Measurements from ENCODE around the gene PPT2. TPM values are rescaled to one million over a fixed set of nuclear protein-coding genes. Genes with fewer than 3 reads are reported as not detected.
"Not testable (repeated sequence)": the region's sequence is repeated elsewhere in the genome, so short reads cannot be mapped to it uniquely, and the experiment has no call there.

PPT2 gene
- total RNA-seq, 4 donors from 2014 or later: 42.8 to 183 (median 72.2) TPM

GRCh38 chr6:32203426-32204267 lies 49.7 kb downstream of the PPT2 start:
- peak in 1 of 2 donors; percentile 54 for DNase-seq (ENCODE audit: low spot score in 2 of 2)
- Histone ChIP-seq H3K4me1 (no peaks in the 10 kb centered on the region), H3K36me3 (no peaks in the 10 kb centered on the region), H3K4me3 (no peak overlapping the region), H3K27ac (no peak overlapping the region), H3K9me3 (no peaks in the 10 kb centered on the region), H3K27me3 (no peaks in the 10 kb centered on the region)
- TF ChIP-seq EP300 (IDR thresholded peaks at IDR 0.05) (no peak), CTCF (IDR thresholded peaks at IDR 0.05) (no peak), POLR2AphosphoS5 (IDR thresholded peaks at IDR 0.05) (no peak)
- WGBS: 85% methylated on average over 6 of the region's 9 CpGs

- TF ChIP-seq POLR2AphosphoS5 (IDR thresholded peaks at IDR 0.05): no peak
- TF ChIP-seq POLR2A (IDR thresholded peaks at IDR 0.05): no peak
- no peak for TF ChIP-seq EP300 (IDR thresholded peaks at IDR 0.05)
- TF ChIP-seq CTCF (IDR thresholded peaks at IDR 0.05): no peak
- H3K4me1 ChIP-seq: no peaks in the 10 kb centered on the region
- no peak overlapping the region for H3K4me3 ChIP-seq
- H3K27ac ChIP-seq: no peak overlapping the region
- H3K36me3 ChIP-seq: no peaks in the 10 kb centered on the region
- no peaks in the 10 kb centered on the region for H3K27me3 ChIP-seq
- 87% methylated on average over 3 of the region's 3 CpGs for WGBS
- DNase-seq (ENCODE audit: low spot score in 2 of 2): peak in 1 of 2 donors; percentile 14
- no peaks in the 10 kb centered on the region for H3K9me3 ChIP-seq
These were observed 50.4 kb downstream of the PPT2 start for GRCh38 chr6:32204268-32204715.

GRCh38 chr6:32208996-32209395 lies 55.1 kb downstream of the PPT2 start:
- no peak for TF ChIP-seq POLR2AphosphoS5 (IDR thresholded peaks at IDR 0.05)
- TF ChIP-seq EP300 (IDR thresholded peaks at IDR 0.05): no peak
- TF ChIP-seq POLR2A (IDR thresholded peaks at IDR 0.05): no peak
- TF ChIP-seq CTCF (IDR thresholded peaks at IDR 0.05): no peak
- Histone ChIP-seq H3K4me3 (no peak overlapping the region), H3K27ac (no peak overlapping the region), H3K27me3 (no peaks in the 10 kb centered on the region), H3K4me1 (peaks cover 3% of the 10 kb centered on the region), H3K36me3 (no peaks in the 10 kb centered on the region), H3K9me3 (no peaks in the 10 kb centered on the region)
- DNase-seq (ENCODE audit: low spot score in 2 of 2): no peak
- WGBS: 90% methylated on average over 1 of the region's 1 CpG

DNA sequence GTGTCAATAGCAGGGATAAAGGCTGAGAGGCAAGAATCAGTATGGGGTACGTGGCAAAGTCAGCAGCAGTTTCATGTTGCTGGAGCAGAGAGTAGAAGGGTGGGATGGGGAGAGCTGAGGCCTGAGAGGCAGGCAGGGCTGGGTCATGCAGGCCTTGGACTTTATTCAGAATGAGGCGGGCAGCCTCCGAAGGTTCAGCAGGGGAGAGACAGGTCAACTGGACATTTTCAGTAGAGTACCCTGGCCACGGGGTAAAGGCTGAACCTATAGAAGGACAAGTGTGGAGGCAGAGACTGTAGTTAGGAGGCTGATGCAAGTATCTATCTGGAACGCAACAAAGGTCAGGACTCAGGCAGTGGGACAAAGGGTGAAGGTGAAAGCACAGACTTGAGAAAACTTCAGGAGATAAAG lies 56.3 kb downstream of the PPT2 start:
- WGBS: 91% methylated on average over 5 of the region's 5 CpGs
- no peak for DNase-seq (ENCODE audit: low spot score in 2 of 2)

DNA sequence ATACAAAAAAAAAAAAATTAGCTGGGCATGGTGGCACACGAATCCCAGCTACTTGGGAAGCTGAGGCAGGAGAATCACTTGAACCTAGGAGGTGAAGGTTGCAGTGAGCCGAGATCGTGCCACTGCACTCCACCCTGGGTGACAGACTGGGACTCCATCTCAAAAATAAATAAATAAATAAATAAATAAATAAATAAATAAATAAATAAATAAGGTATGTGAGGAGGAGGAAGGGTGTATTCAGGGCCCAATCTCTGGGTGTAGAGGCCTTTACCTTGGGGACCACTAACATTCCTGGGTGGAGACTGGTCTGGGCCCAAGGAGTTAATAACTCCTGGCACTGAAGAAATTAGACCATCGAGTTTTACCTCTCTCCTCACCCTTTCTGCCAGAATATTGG lies 57.5 kb downstream of the PPT2 start:
- not testable (repeated sequence) for DNase-seq (ENCODE audit: low spot score in 2 of 2); H3K9me3 ChIP-seq; H3K4me3 ChIP-seq; H3K36me3 ChIP-seq; H3K27ac ChIP-seq; H3K27me3 ChIP-seq; H3K4me1 ChIP-seq
- WGBS: 84% methylated on average over 4 of the region's 4 CpGs

More for the DNA sequence above, 56.3 kb downstream of the PPT2 start:
- TF ChIP-seq POLR2A (IDR thresholded peaks at IDR 0.05) (no peak), POLR2AphosphoS5 (IDR thresholded peaks at IDR 0.05) (no peak), CTCF (IDR thresholded peaks at IDR 0.05) (no peak), EP300 (IDR thresholded peaks at IDR 0.05) (no peak)
- Histone ChIP-seq H3K4me1 (peaks cover 3% of the 10 kb centered on the region), H3K36me3 (no peaks in the 10 kb centered on the region), H3K27me3 (no peaks in the 10 kb centered on the region), H3K9me3 (no peaks in the 10 kb centered on the region), H3K4me3 (no peak overlapping the region), H3K27ac (no peak overlapping the region)

Measured in suprapubic skin (tissue), 4 donors.